ENCODE data around the gene TNFAIP8. TPM values are rescaled to one million over a fixed set of nuclear protein-coding genes. Genes with fewer than 3 reads are reported as not detected.
A peak's percentile ranks its signal among the peaks of the same experiment; 100 is the strongest.

TNFAIP8 gene
- polyA plus RNA-seq, 4 donors, result 8.5 to 12.7 (median 10.9) TPM

DNA sequence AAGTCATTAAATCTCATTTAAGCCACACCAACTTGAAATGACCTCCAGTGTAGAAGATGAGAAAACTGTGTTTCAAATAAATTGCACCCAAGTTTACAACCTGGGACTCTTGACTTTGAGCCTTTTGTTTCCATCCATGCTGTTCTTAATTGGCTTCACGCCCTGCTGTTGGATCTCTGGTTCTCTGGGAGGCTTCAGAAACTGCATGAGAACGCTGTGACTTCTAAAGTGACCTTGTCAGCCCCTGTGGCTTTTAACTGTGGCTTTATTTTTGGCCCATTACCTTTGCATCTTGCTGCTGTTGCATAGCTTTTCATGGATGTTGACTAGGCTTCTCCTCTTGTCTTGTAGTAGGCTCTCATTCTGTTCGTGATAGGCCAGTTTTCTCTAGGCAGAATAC is 29.3 kb downstream of the TNFAIP8 start:
- no peak overlapping the region for H3K4me3 ChIP-seq (ENCODE audit: low read depth in 1 of 3, low read length in 3 of 3)
- WGBS, 3 donors, result 64 to 68% (median 68%) methylated on average over 3 of the region's 3 CpGs
- H3K27me3 ChIP-seq (ENCODE audit: control insufficient read depth in 3 of 3, insufficient read depth in 3 of 3, low read length in 3 of 3), result no peaks in the 10 kb centered on the region
- peak in 1 of 2 donors; percentile 17 for DNase-seq
- no peaks in the 10 kb centered on the region for H3K36me3 ChIP-seq (ENCODE audit: control insufficient read depth in 3 of 3, insufficient read depth in 2 of 3, low read depth in 1 of 3, low read length in 3 of 3)
- H3K27ac ChIP-seq (ENCODE audit: low read depth in 1 of 3, low read length in 2 of 3), result peak overlapping the region in 1 of 3 donors; percentile 27
- peaks cover 0 to 3% (median 2%) of the 10 kb centered on the region in 3 donors for H3K4me1 ChIP-seq (ENCODE audit: control insufficient read depth in 3 of 3, insufficient read depth in 2 of 3, low read depth in 1 of 3, low read length in 2 of 3)
- FAIRE-seq, result no peak
- no peaks in the 10 kb centered on the region for H3K9me3 ChIP-seq (ENCODE audit: control insufficient read depth in 2 of 2, insufficient read depth in 1 of 2, low read depth in 1 of 2, low read length in 1 of 2)

DNA sequence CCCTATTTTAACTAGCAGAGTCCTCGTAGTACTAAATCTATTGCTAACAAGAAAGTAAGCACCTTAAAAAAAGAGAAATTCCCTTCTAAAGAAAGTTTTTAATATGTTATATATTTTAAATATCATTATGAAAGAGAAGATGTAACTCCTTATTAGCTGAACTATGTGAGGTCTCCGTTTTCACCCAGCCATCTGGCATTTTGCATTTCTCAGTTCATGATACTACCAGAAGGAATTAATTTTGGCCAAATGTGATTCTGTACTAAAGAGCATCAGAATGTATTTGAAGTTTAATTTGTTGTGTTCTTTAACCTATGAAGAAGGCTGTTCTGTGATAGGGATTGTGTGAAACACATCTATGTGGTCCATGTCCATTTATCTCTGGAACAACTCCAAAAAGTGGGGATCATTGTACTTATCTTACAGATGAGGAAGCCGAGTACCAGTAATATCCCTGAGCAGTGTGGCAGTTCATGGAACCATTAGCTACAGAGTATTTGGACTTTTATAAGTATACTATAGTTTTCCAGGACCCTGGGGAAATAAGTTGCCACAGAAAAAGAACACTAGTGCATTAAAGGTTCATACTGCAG is 29.8 kb downstream of the TNFAIP8 start:
- DNase-seq (no peak), FAIRE-seq (no peak)
- Histone ChIP-seq H3K27ac (ENCODE audit: low read depth in 1 of 3, low read length in 2 of 3) (no peak overlapping the region), H3K27me3 (ENCODE audit: control insufficient read depth in 3 of 3, insufficient read depth in 3 of 3, low read length in 3 of 3) (no peaks in the 10 kb centered on the region), H3K4me3 (ENCODE audit: low read depth in 1 of 3, low read length in 3 of 3) (no peak overlapping the region), H3K4me1 (ENCODE audit: control insufficient read depth in 3 of 3, insufficient read depth in 2 of 3, low read depth in 1 of 3, low read length in 2 of 3) (peaks cover 0 to 3% (median 2%) of the 10 kb centered on the region in 3 donors), H3K9me3 (ENCODE audit: control insufficient read depth in 2 of 2, insufficient read depth in 1 of 2, low read depth in 1 of 2, low read length in 1 of 2) (no peaks in the 10 kb centered on the region), H3K36me3 (ENCODE audit: control insufficient read depth in 3 of 3, insufficient read depth in 2 of 3, low read depth in 1 of 3, low read length in 3 of 3) (no peaks in the 10 kb centered on the region)
- WGBS, 3 donors, result 83 to 86% (median 83%) methylated on average over 3 of the region's 3 CpGs

DNA sequence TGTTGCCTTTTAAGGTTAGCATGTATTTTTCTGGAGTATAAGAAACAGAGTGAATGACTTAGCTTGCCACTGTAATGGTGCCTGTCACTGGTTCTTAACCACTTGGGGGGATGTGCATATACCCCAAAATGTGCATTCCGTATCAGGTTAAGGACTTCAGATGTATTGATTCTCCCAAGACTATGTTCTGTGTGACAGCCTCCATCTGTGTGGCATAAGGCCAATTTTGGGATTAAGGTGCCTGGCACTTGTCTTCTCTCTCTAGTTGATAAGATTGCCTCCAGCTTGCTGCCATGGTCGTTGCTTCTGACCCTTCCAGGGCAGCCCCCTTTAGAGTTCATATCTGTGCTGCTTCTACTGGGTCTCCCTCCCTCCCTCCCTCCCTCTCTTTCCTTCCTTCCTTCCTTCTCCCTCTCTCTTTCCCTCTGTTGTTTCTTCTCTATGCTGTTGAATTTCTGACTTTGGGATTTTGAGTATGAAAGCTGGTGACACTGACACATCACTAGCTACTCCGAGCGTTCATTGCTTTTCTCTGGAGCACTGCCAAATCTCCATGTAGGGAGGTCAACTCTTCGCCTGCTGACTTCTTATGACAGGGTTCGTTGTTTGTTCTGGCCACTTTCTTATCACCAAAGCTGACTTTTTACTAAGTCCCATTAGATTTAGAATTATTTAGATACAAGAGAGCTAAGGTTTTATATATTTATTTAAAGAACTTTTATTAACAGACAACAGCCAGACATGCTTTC is 31.0 kb downstream of the TNFAIP8 start:
- Histone ChIP-seq H3K27ac (ENCODE audit: low read depth in 1 of 3, low read length in 2 of 3) (no peak overlapping the region), H3K27me3 (ENCODE audit: control insufficient read depth in 3 of 3, insufficient read depth in 3 of 3, low read length in 3 of 3) (no peaks in the 10 kb centered on the region), H3K36me3 (ENCODE audit: control insufficient read depth in 3 of 3, insufficient read depth in 2 of 3, low read depth in 1 of 3, low read length in 3 of 3) (no peaks in the 10 kb centered on the region), H3K9me3 (ENCODE audit: control insufficient read depth in 2 of 2, insufficient read depth in 1 of 2, low read depth in 1 of 2, low read length in 1 of 2) (no peaks in the 10 kb centered on the region), H3K4me3 (ENCODE audit: low read depth in 1 of 3, low read length in 3 of 3) (no peak overlapping the region), H3K4me1 (ENCODE audit: control insufficient read depth in 3 of 3, insufficient read depth in 2 of 3, low read depth in 1 of 3, low read length in 2 of 3) (peaks cover 0 to 3% (median 2%) of the 10 kb centered on the region in 3 donors)
- WGBS, 3 donors, result 12 to 35% (median 29%) methylated on average over 6 of the region's 6 CpGs
- DNase-seq (peak; percentile 16 to 28), FAIRE-seq (no peak)

DNA sequence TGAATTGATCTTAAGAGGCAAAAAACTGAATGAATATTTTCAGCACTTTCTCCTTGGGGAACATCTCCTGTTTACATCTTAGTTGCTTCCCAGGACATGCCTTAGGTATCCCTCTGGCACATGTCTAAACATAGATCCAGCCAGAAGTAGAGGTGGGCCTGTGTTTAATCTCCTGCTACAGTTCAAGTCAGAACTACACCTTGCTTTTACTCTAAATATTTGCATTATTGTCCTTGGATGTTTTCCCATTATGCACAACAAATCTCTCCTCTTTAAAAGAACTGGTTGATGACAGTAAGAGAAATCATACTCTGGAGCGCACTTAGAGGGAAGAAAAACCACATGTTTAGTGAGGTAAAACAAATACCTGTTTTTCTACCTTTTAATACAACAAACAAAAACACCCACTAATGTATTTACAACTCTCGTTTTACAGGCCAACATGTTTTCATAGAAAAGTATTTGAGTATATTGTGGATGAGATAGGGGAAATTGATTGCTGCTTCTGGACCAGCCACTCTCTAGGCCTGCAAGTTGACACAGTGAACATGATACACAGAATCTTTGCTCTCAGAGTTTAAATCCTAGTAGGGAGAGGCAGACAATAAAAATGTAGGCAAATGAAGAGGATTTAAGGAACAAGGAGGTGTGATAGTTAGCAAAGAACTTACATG is 32.3 kb downstream of the TNFAIP8 start:
- Histone ChIP-seq H3K4me1 (ENCODE audit: control insufficient read depth in 3 of 3, insufficient read depth in 2 of 3, low read depth in 1 of 3, low read length in 2 of 3) (peaks cover 0 to 3% (median 2%) of the 10 kb centered on the region in 3 donors), H3K36me3 (ENCODE audit: control insufficient read depth in 3 of 3, insufficient read depth in 2 of 3, low read depth in 1 of 3, low read length in 3 of 3) (no peaks in the 10 kb centered on the region), H3K9me3 (ENCODE audit: control insufficient read depth in 2 of 2, insufficient read depth in 1 of 2, low read depth in 1 of 2, low read length in 1 of 2) (no peaks in the 10 kb centered on the region), H3K4me3 (ENCODE audit: low read depth in 1 of 3, low read length in 3 of 3) (no peak overlapping the region), H3K27ac (ENCODE audit: low read depth in 1 of 3, low read length in 2 of 3) (no peak overlapping the region), H3K27me3 (ENCODE audit: control insufficient read depth in 3 of 3, insufficient read depth in 3 of 3, low read length in 3 of 3) (no peaks in the 10 kb centered on the region)
- FAIRE-seq (no peak), DNase-seq (no peak)
- 66 to 72% (median 68%) methylated on average over 2 of the region's 2 CpGs for WGBS, 3 donors

DNA sequence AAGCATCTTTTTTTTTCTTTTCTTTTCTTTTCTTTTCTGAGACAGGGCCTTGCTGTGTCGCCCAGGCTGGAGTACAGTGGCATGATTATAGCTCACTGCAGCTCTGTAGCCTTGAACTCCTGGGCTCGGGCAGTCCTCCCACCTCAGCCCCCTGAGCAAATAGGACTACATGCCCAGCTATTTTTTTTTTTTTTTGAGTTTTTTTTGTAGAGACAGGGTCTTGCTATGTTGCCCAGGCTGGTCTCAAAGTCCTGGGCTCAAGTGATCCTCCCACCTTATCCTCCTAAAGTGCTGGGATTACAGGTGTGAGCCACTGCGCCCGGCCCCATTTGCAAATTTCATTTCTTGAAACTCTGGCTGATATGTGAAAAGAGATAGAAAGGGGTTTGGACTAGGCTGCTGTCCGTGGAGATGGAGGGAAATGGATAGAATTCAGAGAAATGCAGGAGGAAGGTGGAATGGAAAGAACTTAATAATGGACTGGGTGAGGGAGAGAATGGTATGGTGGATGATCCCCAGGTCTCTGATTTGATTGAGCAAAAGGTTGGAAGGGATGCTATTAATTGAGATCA is 32.9 kb downstream of the TNFAIP8 start:
- no peak overlapping the region for H3K27ac ChIP-seq (ENCODE audit: low read depth in 1 of 3, low read length in 2 of 3)
- FAIRE-seq, result no peak
- H3K9me3 ChIP-seq (ENCODE audit: control insufficient read depth in 2 of 2, insufficient read depth in 1 of 2, low read depth in 1 of 2, low read length in 1 of 2), result no peaks in the 10 kb centered on the region
- WGBS, 3 donors, result 94 to 96% (median 96%) methylated on average over 5 of the region's 5 CpGs
- no peak overlapping the region for H3K4me3 ChIP-seq (ENCODE audit: low read depth in 1 of 3, low read length in 3 of 3)
- no peaks in the 10 kb centered on the region for H3K27me3 ChIP-seq (ENCODE audit: control insufficient read depth in 3 of 3, insufficient read depth in 3 of 3, low read length in 3 of 3)
- H3K4me1 ChIP-seq (ENCODE audit: control insufficient read depth in 3 of 3, insufficient read depth in 2 of 3, low read depth in 1 of 3, low read length in 2 of 3), result peaks cover 0 to 3% (median 2%) of the 10 kb centered on the region in 3 donors
- H3K36me3 ChIP-seq (ENCODE audit: control insufficient read depth in 3 of 3, insufficient read depth in 2 of 3, low read depth in 1 of 3, low read length in 3 of 3), result no peaks in the 10 kb centered on the region
- no peak for DNase-seq

DNA sequence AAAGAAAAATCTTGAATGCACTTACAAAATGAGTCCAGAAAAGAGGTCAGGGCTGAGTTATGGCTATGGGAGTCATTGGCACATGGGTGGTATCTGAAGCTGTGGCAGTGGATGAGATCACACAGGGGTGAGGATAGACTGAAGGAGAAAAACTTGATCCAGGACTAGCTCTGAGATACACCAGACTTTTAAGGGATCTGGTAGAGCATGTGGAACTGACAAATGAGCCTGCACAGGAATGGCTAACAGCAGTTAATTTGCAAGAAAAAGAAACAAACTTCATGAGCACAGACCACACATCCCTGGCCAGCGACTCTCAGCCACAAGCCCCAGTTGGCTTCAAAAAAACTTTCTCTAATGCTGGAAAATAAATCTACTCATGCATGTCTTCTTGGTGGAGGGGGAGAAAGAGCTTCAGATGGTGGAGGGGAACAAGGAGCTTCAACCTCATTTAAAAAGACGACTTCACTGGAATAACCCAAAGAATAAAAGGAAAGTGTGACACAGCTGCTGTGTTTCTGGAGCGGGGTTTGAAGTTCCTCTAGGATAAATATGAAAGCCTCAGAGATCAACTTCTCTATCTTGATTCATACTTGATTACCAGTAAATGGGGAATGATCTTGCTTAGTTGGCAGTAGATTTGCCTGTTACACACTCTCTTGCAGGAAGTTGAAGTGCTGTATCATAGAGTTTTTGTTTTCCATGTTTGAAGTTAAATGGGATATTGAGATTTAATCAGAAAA is 33.6 kb downstream of the TNFAIP8 start:
- H3K27ac ChIP-seq (ENCODE audit: low read depth in 1 of 3, low read length in 2 of 3), result no peak overlapping the region
- H3K9me3 ChIP-seq (ENCODE audit: control insufficient read depth in 2 of 2, insufficient read depth in 1 of 2, low read depth in 1 of 2, low read length in 1 of 2), result no peaks in the 10 kb centered on the region
- no peak for FAIRE-seq
- H3K4me1 ChIP-seq (ENCODE audit: control insufficient read depth in 3 of 3, insufficient read depth in 2 of 3, low read depth in 1 of 3, low read length in 2 of 3), result peaks cover 0 to 3% (median 2%) of the 10 kb centered on the region in 3 donors
- no peaks in the 10 kb centered on the region for H3K27me3 ChIP-seq (ENCODE audit: control insufficient read depth in 3 of 3, insufficient read depth in 3 of 3, low read length in 3 of 3)
- no peak overlapping the region for H3K4me3 ChIP-seq (ENCODE audit: low read depth in 1 of 3, low read length in 3 of 3)
- WGBS, 3 donors, result 57 to 98% (median 88%) methylated on average over 3 of the region's 3 CpGs
- no peaks in the 10 kb centered on the region for H3K36me3 ChIP-seq (ENCODE audit: control insufficient read depth in 3 of 3, insufficient read depth in 2 of 3, low read depth in 1 of 3, low read length in 3 of 3)
- DNase-seq, result no peak

DNA sequence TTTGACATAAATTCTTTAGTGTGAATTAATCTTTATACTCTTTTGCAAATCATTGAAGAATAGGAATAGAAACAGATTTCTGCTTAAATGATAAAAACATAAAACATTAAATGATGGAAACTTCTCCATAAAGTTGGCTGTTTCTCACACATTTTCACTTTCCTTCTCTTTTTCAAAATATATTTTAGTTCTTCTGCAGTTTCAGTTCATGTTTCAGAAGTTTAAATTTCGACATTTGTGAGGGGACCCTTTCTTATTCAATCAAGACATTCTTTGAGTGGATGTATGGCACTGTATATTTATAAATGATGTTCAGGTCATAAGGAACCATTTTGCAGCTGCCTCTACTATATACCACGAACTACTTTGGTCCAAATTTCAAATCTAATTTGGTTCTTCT is 34.6 kb downstream of the TNFAIP8 start:
- no peak overlapping the region for H3K27ac ChIP-seq (ENCODE audit: low read depth in 1 of 3, low read length in 2 of 3)

DNA sequence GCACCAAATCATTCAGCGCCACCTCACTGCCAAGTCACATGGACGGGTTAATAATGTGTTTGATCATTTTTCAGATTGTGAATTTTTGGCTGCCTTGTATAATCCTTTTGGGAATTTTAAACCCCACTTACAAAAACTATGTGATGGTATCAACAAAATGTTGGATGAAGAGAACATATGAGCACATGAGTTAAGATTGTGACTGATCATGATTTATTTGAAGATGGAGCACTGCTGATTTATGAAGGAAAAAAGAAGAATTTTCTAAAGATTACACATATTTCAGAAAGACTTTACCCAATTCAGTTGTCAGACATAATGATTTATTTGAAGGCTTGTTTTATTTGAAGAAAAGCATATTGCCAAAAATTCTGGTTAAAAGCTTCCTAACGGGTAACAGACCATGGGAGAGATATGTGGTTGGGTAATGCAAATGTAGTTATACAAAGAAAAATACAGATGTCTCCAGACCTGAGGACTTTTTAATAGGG is 37.4 kb downstream of the TNFAIP8 start:
- Histone ChIP-seq H3K4me1 (ENCODE audit: control insufficient read depth in 3 of 3, insufficient read depth in 2 of 3, low read depth in 1 of 3, low read length in 2 of 3) (no peaks in the 10 kb centered on the region), H3K9me3 (ENCODE audit: control insufficient read depth in 2 of 2, insufficient read depth in 1 of 2, low read depth in 1 of 2, low read length in 1 of 2) (no peaks in the 10 kb centered on the region), H3K27me3 (ENCODE audit: control insufficient read depth in 3 of 3, insufficient read depth in 3 of 3, low read length in 3 of 3) (no peaks in the 10 kb centered on the region), H3K27ac (ENCODE audit: low read depth in 1 of 3, low read length in 2 of 3) (no peak overlapping the region), H3K36me3 (ENCODE audit: control insufficient read depth in 3 of 3, insufficient read depth in 2 of 3, low read depth in 1 of 3, low read length in 3 of 3) (peaks cover 0 to 3% (median 0%) of the 10 kb centered on the region in 3 donors), H3K4me3 (ENCODE audit: low read depth in 1 of 3, low read length in 3 of 3) (no peak overlapping the region)
- FAIRE-seq (no peak), DNase-seq (no peak)
- WGBS, 3 donors, result 63 to 84% (median 83%) methylated on average over 3 of the region's 3 CpGs

More for the DNA sequence above, 34.6 kb downstream of the TNFAIP8 start:
- Histone ChIP-seq H3K36me3 (ENCODE audit: control insufficient read depth in 3 of 3, insufficient read depth in 2 of 3, low read depth in 1 of 3, low read length in 3 of 3) (peaks cover 0 to under 1% (median 0%) of the 10 kb centered on the region in 3 donors), H3K9me3 (ENCODE audit: control insufficient read depth in 2 of 2, insufficient read depth in 1 of 2, low read depth in 1 of 2, low read length in 1 of 2) (no peaks in the 10 kb centered on the region), H3K4me3 (ENCODE audit: low read depth in 1 of 3, low read length in 3 of 3) (no peak overlapping the region), H3K4me1 (ENCODE audit: control insufficient read depth in 3 of 3, insufficient read depth in 2 of 3, low read depth in 1 of 3, low read length in 2 of 3) (peaks cover 0 to 3% (median 0%) of the 10 kb centered on the region in 3 donors), H3K27me3 (ENCODE audit: control insufficient read depth in 3 of 3, insufficient read depth in 3 of 3, low read length in 3 of 3) (no peaks in the 10 kb centered on the region)
- DNase-seq (no peak), FAIRE-seq (no peak)
- WGBS, 3 donors, result 77 to 81% (median 80%) methylated on average over 2 of the region's 2 CpGs
